MM.1S (cell line): ENCODE measurements around the gene MRPL27.

Experiments
- DNase-seq: peaks from one replicate; pipeline ENCODE4 v3.0.0-alpha.2; 2015
- H2AFZ ChIP-seq: fragments of 300-600 bp; sonication (generic); 2 replicates; pipeline ENCODE4 v1.6.0; 2016; ENCODE audit warnings: antibody characterized with exemption, low read length
- H3F3A ChIP-seq: fragments of 300-600 bp; sonication (generic); 2 replicates; pipeline ENCODE4 v1.6.1; 2016; ENCODE audit warnings: mild to moderate bottlenecking, antibody characterized with exemption, low read length, moderate library complexity, mixed read lengths; ENCODE audit not compliant: insufficient read depth
- H3K27ac ChIP-seq: fragments of 300-600 bp; sonication (generic); 2 replicates; pipeline ENCODE4 v1.5.1; 2016; ENCODE audit warnings: mild to moderate bottlenecking, low read length
- H3K27me3 ChIP-seq: fragments of 300-600 bp; sonication (generic); replicated peaks from 2 replicates; pipeline ENCODE4 v1.6.0; 2016; ENCODE audit warnings: low read length; ENCODE audit not compliant: insufficient read depth
- H3K36me3 ChIP-seq: fragments of 300-600 bp; sonication (generic); replicated peaks from 2 replicates; pipeline ENCODE4 v1.6.1; 2016; ENCODE audit warnings: mild to moderate bottlenecking, low read length, mixed read lengths; ENCODE audit not compliant: insufficient read depth
- H3K4me1 ChIP-seq: fragments of 300-600 bp; sonication (generic); 2 replicates; pipeline ENCODE4 v1.6.1; 2016; ENCODE audit warnings: low read length, mixed read lengths
- H3K4me2 ChIP-seq: fragments of 300-600 bp; sonication (generic); 2 replicates; pipeline ENCODE4 v1.6.0; 2016; ENCODE audit warnings: low read depth, low read length
- H3K4me3 ChIP-seq: fragments of 300-600 bp; sonication (generic); 2 replicates; pipeline ENCODE4 v1.5.1; 2016; ENCODE audit warnings: low read length, mixed read lengths
- H3K79me2 ChIP-seq: fragments of 300-600 bp; sonication (generic); 2 replicates; pipeline ENCODE4 v1.6.1; 2016; ENCODE audit warnings: mixed run types, low read length, mixed read lengths
- H3K9ac ChIP-seq: fragments of 300-600 bp; sonication (generic); 2 replicates; pipeline ENCODE4 v1.6.1; 2016; ENCODE audit warnings: low read length, mixed read lengths
- H3K9me2 ChIP-seq: fragments of 300-600 bp; sonication (generic); replicated peaks from 2 replicates; pipeline ENCODE4 v1.6.1; 2016; ENCODE audit warnings: mild to moderate bottlenecking, low read length, mixed read lengths; ENCODE audit not compliant: insufficient read depth
- H3K9me3 ChIP-seq: fragments of 300-600 bp; sonication (generic); replicated peaks from 2 replicates; pipeline ENCODE4 v1.6.1; 2016; ENCODE audit warnings: mild to moderate bottlenecking, low read length, mixed read lengths; ENCODE audit not compliant: insufficient read depth
- H4K20me1 ChIP-seq: fragments of 300-600 bp; sonication (generic); 2 replicates; pipeline ENCODE4 v1.6.1; 2016; ENCODE audit warnings: mild to moderate bottlenecking, low read length, moderate library complexity, mixed read lengths; ENCODE audit not compliant: insufficient read depth
- EZH2 ChIP-seq: fragments of 300-600 bp; sonication (generic); optimal IDR thresholded peaks from 2 replicates; pipeline ENCODE3; 2017; ENCODE audit warnings: low read depth, mild to moderate bottlenecking, antibody characterized with exemption, low read length, mixed read lengths
- EZH2phosphoT487 ChIP-seq: fragments of 300-600 bp; sonication (generic); IDR thresholded peaks from 2 replicates; pipeline ENCODE4 v1.6.1; 2018; ENCODE audit warnings: antibody characterized with exemption, low read length
- TF ChIP-seq, protein P1 (sequence below): fragments of 300-600 bp; sonication (generic); IDR thresholded peaks from 2 replicates; pipeline ENCODE4 v1.5.1; 2016; ENCODE audit warnings: antibody characterized with exemption, low read length, mixed read lengths

Gene MRPL27

DNA sequence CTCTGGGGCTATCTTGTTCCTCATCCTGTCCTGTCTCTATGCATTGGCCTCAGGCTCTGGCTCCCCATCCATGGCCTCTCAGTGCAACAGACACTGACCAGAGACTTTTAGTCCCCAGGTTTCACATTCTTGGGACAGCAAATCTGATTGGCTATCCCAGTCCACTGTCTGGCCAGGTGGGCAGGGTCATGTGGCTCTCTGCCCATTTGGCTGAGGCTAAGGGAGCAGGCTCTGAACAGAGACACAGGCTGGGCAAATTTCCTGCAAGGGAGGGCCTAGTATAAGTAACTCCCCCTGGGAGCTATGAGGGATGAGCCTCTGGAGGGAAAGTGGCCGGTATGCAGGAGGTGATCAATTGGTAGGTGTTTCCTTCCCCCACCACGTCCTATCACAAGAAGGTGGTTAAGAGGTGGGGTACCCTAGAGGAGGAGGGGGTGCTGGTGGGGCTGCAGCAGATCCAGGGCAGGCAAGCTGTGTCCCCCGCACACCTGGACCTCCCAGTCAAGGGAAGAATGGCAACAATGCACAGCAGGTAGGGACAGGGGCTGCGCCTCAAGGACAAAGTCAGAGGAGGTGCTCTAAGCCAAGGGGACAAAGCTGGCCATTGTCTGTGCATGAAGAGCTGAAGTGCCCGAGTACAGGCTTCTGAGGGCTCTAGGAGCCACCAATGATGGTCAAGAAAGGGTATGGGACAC, 13.8 kb downstream of the MRPL27 start:
- Histone ChIP-seq H3K4me2 (no peak overlapping the region), H3K9me2 (no peaks in the 10 kb centered on the region), H3F3A (no peaks in the 10 kb centered on the region), H2AFZ (no peak overlapping the region), H3K27me3 (no peaks in the 10 kb centered on the region), H3K27ac (no peak overlapping the region), H4K20me1 (no peaks in the 10 kb centered on the region), H3K36me3 (no peaks in the 10 kb centered on the region), H3K4me3 (no peak overlapping the region), H3K4me1 (no peaks in the 10 kb centered on the region), H3K9ac (no peak overlapping the region), H3K9me3 (no peaks in the 10 kb centered on the region), H3K79me2 (no peaks in the 10 kb centered on the region)
- no peak for DNase-seq
- TF ChIP-seq EZH2 (no peak), EZH2phosphoT487 (no peak)
- TF ChIP-seq, protein P1, sequence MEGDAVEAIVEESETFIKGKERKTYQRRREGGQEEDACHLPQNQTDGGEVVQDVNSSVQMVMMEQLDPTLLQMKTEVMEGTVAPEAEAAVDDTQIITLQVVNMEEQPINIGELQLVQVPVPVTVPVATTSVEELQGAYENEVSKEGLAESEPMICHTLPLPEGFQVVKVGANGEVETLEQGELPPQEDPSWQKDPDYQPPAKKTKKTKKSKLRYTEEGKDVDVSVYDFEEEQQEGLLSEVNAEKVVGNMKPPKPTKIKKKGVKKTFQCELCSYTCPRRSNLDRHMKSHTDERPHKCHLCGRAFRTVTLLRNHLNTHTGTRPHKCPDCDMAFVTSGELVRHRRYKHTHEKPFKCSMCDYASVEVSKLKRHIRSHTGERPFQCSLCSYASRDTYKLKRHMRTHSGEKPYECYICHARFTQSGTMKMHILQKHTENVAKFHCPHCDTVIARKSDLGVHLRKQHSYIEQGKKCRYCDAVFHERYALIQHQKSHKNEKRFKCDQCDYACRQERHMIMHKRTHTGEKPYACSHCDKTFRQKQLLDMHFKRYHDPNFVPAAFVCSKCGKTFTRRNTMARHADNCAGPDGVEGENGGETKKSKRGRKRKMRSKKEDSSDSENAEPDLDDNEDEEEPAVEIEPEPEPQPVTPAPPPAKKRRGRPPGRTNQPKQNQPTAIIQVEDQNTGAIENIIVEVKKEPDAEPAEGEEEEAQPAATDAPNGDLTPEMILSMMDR: no peak

DNA sequence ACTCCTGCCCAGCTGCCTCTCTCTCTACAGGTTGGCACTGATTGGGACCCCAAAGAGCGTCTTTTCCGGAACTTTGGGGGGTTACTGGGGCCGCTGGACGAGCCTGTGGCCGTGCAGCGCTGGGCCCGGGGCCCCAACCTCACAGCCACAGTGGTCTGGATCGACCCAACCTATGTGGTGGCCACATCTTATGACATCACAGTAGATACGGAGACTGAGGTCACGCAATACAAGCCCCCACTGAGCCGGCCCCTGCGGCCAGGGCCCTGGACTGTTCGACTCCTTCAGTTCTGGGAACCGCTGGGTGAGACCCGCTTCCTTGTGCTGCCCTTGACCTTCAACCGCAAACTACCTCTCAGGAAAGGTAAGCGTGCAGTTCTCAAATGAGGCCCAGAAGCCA, 14.8 kb downstream of the MRPL27 start:
- Histone ChIP-seq H3K27me3 (no peaks in the 10 kb centered on the region), H2AFZ (no peak overlapping the region), H3K27ac (no peak overlapping the region), H3K4me3 (no peak overlapping the region), H3K4me1 (no peaks in the 10 kb centered on the region), H4K20me1 (no peaks in the 10 kb centered on the region), H3F3A (no peaks in the 10 kb centered on the region), H3K9me3 (no peaks in the 10 kb centered on the region), H3K36me3 (no peaks in the 10 kb centered on the region), H3K79me2 (no peaks in the 10 kb centered on the region), H3K9ac (no peak overlapping the region), H3K4me2 (no peak overlapping the region), H3K9me2 (no peaks in the 10 kb centered on the region)
- TF ChIP-seq EZH2 (no peak), EZH2phosphoT487 (no peak)
- TF ChIP-seq, protein P1: no peak
- no peak for DNase-seq

DNA sequence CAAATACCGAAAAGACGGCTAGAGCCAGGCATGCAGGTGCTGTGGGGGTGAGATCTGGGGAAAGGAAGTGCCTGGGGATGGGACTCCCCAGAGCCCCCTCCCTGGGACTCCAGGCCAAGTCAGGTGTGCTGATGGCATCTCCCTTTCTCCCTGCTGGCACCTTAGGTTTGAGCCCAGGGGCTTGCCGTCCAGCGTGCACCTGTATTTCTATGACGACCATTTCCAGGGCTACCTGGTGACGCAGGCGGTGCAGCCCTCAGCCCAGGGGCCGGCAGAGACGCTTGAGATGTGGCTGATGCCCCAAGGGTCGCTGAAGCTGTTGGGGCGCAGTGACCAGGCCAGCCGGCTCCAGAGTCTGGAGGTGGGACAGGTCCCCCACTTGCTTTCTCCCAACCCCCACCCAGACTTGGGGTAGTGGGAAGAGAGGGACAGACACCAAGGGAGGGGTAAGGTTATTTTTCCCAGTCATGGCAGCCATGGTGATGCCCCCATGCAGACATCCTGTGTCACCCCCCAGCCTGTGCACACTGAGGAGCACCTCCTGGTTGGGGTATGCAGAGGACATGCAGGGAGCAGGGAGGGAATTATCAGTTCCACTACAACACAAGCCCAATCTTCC, 16.0 kb downstream of the MRPL27 start:
- TF ChIP-seq, protein P1: no peak
- TF ChIP-seq EZH2: no peak
- no peak for TF ChIP-seq EZH2phosphoT487
- Histone ChIP-seq H4K20me1 (no peaks in the 10 kb centered on the region), H3K27ac (no peak overlapping the region), H3K4me3 (no peak overlapping the region), H3F3A (no peaks in the 10 kb centered on the region), H3K27me3 (no peaks in the 10 kb centered on the region), H3K4me1 (no peaks in the 10 kb centered on the region), H3K9ac (no peak overlapping the region), H3K9me3 (no peaks in the 10 kb centered on the region), H3K4me2 (no peak overlapping the region), H3K9me2 (no peaks in the 10 kb centered on the region), H2AFZ (no peak overlapping the region), H3K36me3 (no peaks in the 10 kb centered on the region), H3K79me2 (no peaks in the 10 kb centered on the region)
- DNase-seq: no peak
